Measurements from ENCODE around the gene OR4D1.
"Not testable (repeated sequence)": the region's sequence is repeated elsewhere in the genome, so short reads cannot be mapped to it uniquely, and the experiment has no call there.

OR4D1 gene

GRCh38 chr17:58147930-58148434 is at the start of gene OR4D1:
Gene OR4D1, plus strand, starts transcription at chr17:58148384. Its CDS starts 6,770 bp downstream, at chr17:58155154.
- no peak for DNase-seq (ENCODE audit: low spot score)

- no peak for DNase-seq (ENCODE audit: low spot score)
Observed at GRCh38 chr17:58100506-58100905, 47.7 kb upstream of the OR4D1 start.

GRCh38 chr17:58101898-58102297 is 46.3 kb upstream of the OR4D1 start:
- DNase-seq (ENCODE audit: low spot score): not testable (repeated sequence)

GRCh38 chr17:58105093-58105492 is 43.1 kb upstream of the OR4D1 start:
- no peak for DNase-seq (ENCODE audit: low spot score)

GRCh38 chr17:58107306-58107705 is 40.9 kb upstream of the OR4D1 start:
- DNase-seq (ENCODE audit: low spot score): no peak

GRCh38 chr17:58109197-58109596 is 39.0 kb upstream of the OR4D1 start:
- DNase-seq (ENCODE audit: low spot score): no peak

GRCh38 chr17:58110012-58110411 is 38.2 kb upstream of the OR4D1 start:
- no peak for DNase-seq (ENCODE audit: low spot score)

- DNase-seq (ENCODE audit: low spot score): no peak
Observed at GRCh38 chr17:58111676-58112075, 36.5 kb upstream of the OR4D1 start.

GRCh38 chr17:58112970-58113631 is 35.1 kb upstream of the OR4D1 start:
- peak; percentile 90 for DNase-seq (ENCODE audit: low spot score)

GRCh38 chr17:58113947-58114346 is 34.2 kb upstream of the OR4D1 start:
- DNase-seq (ENCODE audit: low spot score): no peak

- no peak for DNase-seq (ENCODE audit: low spot score)
Observed at GRCh38 chr17:58117382-58117781, 30.8 kb upstream of the OR4D1 start.

- DNase-seq (ENCODE audit: low spot score): no peak
Observed at GRCh38 chr17:58119491-58119890, 28.7 kb upstream of the OR4D1 start.

- peak; percentile 75 for DNase-seq (ENCODE audit: low spot score)
Observed at GRCh38 chr17:58120195-58120822, 27.9 kb upstream of the OR4D1 start.

- DNase-seq (ENCODE audit: low spot score): no peak
Observed at GRCh38 chr17:58121925-58122324, 26.3 kb upstream of the OR4D1 start.

- no peak for DNase-seq (ENCODE audit: low spot score)
Observed at GRCh38 chr17:58127846-58128245, 20.3 kb upstream of the OR4D1 start.

- DNase-seq (ENCODE audit: low spot score): not testable (repeated sequence)
Observed at GRCh38 chr17:58132697-58133096, 15.5 kb upstream of the OR4D1 start.

GRCh38 chr17:58136669-58137279 is 11.4 kb upstream of the OR4D1 start:
- DNase-seq (ENCODE audit: low spot score): no peak

GRCh38 chr17:58141505-58141904 is 6.7 kb upstream of the OR4D1 start:
- DNase-seq (ENCODE audit: low spot score): no peak

GRCh38 chr17:58143335-58143734 is 4.8 kb upstream of the OR4D1 start:
- DNase-seq (ENCODE audit: low spot score): not testable (repeated sequence)

GRCh38 chr17:58144801-58145200 is 3.4 kb upstream of the OR4D1 start:
- DNase-seq (ENCODE audit: low spot score): no peak

GRCh38 chr17:58148609-58149008 is 425 bp downstream of the OR4D1 start:
- DNase-seq (ENCODE audit: low spot score): no peak

GRCh38 chr17:58150394-58150793 is 2.2 kb downstream of the OR4D1 start:
- DNase-seq (ENCODE audit: low spot score): no peak

- no peak for DNase-seq (ENCODE audit: low spot score)
Observed at GRCh38 chr17:58153046-58153445, 4.9 kb downstream of the OR4D1 start.

Data from ecto neural progenitor cell (in vitro differentiated cells).